Kidney tubule cell (primary cell): ENCODE measurements around the gene NELFCD.
"Not testable (repeated sequence)": the region's sequence is repeated elsewhere in the genome, so short reads cannot be mapped to it uniquely, and the experiment has no call there.

Source experiments
- DNase-seq: peaks from one replicate; pipeline ENCODE4 v3.0.0-alpha.2; 2018; ENCODE audit warnings: low spot score

NELFCD gene

DNA sequence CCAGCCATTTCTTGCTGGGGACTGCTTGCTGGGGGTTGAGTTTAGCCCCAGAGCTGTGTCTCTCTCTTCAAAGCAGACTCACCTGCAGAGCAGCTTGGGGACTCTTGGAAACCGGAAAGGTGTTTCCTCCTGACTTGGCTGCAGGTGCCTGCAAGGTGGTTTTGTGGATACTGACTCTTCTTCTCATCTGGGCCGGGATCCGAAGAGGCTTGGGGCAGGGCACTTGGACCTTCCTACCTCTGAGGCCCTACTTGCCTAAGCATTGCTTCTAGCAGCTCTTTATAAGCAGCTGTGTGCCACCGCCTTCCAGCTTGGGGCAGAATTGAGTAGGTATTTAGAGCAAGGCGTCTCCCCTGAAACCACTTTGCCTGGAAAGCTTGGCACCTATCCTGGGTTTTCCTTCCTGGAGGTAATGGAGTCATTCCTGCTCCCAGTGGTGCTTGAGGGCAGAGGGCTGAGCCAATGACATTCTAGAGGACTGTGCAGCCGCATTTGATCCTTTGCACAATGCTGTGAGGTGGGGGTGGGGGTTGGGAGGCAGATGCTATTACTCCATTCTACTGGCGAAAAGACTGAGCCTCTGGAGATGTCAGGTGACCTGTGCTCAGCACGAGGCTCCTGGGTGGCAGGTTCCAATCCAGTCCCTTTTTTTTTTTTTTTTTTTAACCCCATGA, 29.4 kb downstream of the NELFCD start:
- peak; percentile 61 for DNase-seq

DNA sequence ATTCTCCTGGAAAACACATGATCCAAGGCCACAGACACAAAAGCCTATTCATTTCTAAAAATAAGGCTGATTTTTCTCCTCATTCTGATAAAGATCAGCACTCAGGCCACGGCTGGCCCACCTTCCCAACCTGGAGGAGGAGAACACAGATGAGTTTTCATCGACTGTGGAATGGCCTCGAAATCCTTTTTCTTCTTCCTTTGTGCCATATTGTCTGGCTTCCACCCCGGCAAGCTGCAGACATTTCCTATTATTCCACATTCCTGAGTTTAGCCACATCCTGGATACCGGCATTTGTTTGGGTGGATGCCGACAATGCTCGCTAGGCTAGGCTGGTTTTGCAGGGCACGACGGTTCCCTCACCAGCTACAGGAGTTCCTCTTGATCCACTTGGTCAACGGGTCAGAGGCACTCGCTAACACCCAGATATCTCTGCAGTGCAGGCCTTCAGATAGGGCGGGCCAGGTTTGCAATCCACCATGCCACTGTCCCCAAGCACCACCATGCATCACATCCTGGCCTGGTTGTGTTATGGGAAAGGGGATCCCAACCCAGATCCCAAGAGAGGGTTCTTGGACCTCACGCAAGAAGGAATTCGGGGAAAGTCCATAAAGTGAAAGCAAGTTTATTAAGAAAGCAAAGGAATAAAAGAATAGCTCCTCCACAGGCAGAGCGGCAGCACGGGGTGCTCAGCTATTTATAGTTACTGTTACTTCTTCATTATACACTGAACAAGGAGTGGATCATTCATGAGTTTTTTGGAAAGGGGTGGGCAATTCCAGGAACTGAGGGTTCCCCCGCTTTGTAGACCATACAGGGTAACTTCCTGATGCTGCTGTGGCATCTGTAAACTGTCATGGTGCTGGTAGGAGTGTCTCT, 30.2 kb downstream of the NELFCD start:
- DNase-seq = peak; percentile 91

DNA sequence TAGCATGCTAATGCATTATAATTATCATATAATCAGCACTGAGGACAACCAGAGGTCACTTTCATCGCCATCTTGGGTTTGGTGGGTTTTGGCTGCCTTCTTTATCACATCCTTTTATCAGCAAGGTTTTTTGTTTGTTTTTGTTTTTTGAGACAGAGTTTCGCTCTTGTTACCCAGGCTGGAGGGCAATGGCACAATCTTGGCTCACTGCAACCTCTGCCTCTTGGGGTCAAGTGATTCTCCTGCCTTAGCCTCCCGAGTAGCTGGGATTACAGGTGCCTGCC, 30.8 kb downstream of the NELFCD start:
- not testable (repeated sequence) for DNase-seq

DNA sequence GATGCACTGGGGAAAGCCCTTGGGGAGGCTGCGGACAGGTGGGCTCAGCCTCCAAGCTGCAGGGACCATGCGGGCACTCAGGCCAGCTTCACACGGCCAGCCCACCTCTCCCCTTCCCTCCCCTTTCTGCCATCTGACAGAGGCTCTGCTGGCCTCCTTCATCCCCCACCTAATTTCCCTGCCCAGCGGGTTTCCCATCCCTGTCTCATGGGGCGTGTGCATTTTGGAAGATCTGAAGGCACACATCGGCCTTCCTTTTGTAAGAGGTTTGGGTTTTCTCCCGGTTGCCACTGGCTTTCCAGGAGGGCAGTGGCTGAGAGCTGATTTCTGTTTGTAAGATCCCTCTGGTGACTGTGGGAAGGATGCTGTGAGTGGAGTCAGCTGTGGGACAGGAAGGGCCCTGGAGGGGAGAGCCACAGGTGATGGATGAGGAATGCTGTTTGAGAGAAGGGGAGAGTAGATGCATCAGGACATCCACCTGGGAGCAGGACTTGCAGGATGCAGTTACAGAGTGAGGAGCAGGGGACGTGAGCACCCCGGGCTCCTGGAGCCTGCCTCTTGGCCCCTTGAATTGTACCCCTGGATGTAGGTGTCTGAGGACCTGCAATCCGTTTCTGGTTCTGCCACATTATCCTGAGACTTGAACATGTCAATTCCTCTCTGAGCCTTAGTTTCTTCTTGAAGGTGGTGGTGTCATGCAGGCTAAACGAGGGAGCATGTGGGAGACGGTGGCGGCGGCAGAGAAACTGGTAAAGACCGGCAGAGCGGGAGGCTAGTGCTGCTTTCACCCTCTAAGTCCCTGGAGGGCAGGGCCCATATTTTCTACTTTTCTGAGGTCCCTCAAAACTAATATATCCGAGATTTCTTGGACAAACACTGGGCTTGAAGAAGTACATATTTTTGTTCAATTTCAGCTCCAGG, 32.2 kb downstream of the NELFCD start:
- no peak for DNase-seq

DNA sequence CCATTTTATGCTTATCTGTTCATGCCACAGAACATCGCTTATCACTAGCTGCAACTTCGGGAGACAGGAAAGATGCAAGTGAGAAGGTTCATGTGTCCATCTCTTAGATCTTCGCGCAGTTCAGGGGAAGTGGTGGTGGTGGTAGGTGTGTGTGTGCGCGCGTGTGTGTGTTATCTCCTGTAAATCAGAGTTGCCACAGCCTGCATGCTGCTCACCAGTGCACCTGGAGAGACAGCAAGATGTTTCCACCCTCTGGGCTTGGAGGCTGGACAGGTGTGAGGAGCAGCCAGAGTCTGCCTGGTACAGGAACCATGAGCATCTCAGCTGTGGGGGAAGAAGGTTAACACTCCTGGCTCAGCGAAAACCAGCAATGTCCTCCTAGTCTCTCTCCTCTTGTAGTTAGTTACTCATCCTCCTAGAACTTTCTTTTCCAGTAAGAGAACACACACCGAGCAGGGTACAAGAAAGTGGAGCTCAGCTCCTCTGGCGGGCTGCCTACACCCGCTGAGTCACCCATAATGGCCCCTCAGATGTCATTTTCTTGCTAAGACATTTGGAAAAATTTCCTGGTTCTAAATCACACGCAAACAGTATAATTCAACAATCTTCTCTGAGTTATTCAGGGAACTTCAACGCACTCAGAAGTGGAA, 33.0 kb downstream of the NELFCD start:
- peak; percentile 19 for DNase-seq

DNA sequence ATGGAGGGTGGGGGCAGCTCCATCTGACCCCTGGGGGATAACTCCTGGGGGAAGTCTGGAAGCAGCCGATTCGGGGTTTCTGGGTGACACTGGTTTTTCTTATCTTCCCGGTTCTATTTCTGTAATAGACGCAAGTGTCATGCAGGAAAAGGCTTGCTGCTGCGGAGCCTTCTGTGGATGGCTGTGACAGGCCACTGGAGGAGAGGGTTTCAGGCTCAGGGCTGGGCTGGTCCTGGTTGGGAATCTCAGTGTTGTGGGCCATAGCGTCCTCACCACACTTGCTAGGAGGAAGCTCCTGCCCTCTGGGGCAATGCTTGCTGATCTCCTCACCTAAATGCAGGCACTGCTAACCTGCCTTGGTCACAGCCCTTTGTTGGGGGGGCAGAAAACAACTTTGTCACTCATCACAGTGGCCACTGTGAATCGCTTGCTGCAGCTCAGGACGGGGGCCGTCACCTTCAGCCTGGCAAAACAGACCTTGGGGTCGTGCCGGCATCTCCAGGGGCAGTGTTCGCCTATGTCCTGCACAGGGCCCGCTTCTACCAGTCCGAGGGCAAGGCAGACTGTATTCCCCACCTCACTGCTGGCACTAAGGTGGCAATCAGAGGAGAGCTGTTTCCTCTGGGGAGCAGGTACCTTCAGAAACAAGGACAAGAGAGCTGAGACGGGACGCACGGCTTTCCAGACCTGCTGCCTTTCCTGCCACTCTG, 33.8 kb downstream of the NELFCD start:
- no peak for DNase-seq

DNA sequence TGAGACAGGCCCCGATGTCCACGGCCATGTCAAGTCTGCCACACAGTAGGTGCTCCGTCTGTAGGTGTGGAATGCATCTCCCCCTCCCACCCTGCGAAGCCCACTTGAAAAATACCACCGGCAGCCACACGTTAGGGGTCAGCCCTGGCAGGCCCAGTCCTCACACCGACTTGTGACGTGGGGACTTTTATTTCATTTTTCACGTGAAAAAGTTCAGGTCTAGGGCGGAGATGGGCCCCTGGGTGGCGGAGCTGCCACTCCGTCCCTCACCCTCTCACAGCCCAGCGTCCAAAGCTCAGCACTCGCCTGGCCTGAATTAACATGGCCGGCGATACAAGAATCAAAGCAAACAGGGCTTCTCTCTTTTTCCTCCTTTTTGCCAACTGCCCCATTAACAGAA, 34.4 kb downstream of the NELFCD start:
- no peak for DNase-seq

DNA sequence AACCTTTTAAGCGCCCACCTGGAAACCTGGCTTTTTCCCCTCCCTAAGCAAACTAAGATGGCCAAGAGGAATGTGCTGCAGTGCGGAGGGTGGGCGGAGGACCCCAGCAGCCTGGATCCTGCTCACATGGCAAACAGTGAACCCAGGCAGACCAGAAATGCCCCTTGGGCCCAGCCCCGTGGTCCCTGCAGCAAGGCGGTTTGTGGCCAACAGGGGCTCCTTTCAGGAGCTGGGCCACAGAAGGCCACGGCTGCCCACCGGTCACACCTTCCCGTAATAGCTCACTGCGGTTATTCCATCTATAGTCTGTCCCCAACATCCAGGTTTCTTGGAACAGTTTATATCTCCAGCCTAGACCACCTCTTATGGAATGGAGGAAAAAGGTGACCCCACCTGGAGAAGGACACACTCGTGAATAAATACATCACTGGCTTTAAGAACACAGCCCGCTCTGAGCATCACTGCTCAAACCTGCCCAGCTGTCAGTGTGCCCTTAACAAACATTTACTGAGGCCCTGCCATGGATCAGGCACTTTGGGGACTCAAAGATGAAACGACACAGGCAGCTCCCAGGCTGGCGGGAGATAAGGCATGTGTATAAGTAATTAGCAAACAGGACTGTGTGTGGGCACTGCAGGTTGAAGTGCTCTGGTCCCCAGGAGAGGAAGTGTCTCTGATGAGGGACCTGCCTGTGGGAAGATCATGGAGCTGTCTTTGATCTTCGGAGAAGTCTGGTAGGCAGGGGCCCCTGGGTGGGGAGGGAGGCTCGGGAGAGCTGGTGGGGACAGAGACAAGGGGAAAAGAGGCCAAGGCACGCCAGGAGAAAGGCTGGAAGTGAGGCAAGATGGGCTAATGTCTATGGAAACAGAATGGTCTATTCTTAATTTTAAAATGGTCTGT, 35.0 kb downstream of the NELFCD start:
- DNase-seq = no peak

DNA sequence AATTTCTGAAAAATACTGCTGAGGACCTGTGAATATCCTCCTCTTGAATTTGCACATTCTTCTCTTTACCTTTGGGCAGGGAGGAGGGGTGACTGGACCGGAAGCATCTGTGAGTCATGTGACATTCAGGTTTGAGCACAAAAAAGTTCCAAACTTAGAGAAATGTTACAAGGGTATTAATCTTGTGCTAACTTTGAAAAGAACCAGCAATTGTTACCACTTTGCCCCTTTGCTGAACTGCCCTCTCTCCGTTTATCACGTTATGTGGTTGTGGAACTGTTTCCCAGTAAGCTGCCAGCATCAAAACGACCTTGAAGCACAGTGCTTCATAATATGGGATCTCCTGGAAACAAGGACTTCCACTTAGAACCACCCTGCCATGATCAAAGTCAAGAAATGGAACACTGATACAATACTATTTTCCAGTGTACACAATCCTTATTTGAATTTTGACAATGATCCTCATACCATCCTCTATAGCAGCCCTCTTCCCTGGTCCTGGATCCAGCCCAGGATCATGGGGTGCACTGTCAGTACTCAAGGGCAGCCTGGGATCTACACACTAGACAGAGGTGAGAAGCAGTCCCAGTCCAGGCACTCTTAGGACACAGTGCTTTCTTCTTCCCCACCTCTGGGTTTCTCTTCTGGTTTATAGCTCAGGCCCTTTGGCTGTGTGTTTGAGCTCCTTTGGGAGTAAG, 35.9 kb downstream of the NELFCD start:
- DNase-seq = peak; percentile 27

DNA sequence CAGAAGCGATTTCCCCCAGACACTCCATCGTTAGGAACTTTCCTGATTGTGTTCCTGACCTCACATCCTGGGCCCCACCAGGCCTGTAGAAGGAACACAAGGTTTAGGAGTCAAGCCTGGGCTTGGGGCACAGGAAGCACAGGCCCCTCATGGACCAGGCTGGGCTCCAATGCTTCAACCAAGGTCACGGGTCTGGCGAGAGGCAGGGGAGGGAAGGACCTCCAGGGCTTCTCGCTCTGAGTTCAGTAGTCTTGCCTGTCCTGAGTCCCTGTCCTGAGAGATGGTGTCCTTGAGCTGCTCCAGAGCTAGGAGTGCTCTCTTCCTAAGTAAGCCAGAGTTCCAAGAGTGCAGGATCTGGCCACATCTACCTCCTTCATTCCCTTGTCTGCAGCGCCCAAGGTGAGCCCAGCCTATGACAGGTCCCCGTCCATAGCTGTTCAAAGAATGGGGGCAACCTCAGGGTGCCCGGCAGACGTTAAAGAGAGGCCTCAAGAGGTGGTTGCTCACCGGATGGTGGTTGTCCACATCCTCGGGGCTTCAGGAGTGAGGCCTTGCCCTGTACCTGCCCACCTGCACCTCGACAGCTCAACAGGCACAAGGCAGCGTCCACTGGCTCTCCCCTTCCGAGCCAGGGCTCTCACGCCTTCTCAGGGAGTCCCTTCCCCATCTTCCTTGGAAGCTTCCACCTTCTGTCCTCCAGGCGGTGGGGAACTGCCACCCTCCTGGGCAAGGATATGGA, 36.6 kb downstream of the NELFCD start:
- DNase-seq = no peak

DNA sequence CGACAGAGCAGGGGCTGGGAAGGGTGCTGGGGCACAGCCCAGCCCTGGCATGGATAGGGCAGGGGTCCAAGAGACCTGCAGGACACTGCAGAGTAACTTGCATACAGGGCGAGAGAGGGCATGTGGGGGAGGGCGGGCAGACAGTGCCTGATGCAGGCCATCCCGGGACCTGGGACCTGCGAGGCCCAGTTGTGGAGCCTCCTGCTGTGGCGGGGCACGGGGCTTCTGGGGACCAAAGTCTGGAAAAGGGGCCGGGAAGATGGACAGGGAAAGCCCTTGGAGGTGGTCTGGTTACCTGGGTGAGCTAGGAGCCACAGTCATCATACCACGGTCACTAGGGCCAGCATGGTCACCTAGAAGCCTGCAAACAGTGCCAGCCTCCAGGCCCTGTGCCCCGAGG, 37.8 kb downstream of the NELFCD start:
- DNase-seq = no peak

DNA sequence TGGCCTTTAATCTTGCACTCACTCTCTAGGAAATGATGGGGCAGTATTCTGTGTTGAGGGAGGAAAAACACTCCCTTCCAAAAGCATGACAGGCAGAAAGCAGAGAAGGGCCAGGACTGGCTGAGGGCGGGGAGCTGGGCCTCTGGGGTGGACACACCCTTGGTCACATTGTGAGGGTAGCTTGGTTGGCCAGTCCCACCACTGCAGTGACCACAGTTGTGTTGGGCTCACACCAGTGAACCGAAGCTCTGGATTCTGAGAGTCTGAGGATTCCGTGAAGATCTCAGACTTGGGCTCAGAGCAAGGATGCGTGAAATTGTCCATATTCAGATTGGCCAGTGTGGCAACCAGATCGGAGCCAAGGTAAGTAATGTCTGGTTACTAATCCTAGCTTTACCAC, 38.2 kb downstream of the NELFCD start, which contains the start of gene TUBB1:
Gene TUBB1, plus strand, starts transcription at position 213 of the 400 bp plus-strand sequence. Its CDS starts 94 bp downstream, at position 307.
- no peak for DNase-seq

DNA sequence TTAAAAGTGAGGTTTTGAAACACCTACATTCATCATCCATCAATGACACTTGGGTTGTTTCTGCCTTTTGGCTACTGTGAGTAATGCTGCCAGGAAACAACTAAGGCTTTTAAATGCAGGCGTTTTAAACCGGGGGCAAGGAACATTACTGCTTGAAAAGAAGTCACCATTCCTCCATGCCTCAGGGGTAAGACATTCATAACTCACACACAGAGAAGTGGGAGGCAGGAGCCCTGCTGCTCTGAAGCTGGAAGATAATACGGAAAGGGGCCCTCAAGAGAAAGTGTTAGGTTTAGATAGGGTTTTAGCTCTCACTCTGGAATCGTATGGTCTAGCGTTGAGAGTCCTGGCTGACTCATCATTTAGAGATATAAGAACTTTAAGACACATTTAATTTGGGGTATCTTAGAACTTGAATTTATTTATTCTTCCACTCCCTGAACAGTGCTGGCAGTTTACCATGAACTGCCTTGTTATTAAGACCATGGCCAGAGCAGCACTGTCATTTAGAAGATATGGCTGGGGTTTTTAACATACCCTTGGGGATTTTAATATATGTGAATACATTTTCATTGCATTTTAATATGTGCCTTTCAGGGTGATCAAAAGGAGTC, 40.0 kb downstream of the NELFCD start:
- DNase-seq = peak; percentile 19

DNA sequence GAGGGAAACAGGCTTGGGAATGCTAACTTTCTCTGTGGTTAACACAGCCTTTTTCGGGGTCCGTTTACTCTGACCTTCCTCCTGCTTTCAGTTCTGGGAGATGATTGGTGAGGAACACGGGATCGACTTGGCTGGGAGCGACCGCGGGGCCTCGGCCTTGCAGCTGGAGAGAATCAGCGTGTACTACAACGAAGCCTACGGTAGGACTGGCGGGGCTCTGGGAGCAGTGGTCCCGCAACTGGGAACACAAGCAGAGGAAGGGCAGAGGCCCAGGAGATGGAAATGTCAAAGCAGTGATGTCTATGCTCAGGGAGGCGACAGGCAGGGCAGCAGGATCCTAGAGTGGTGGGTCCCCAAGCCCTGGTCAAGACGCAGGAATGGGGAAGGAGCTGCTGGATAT, 41.7 kb downstream of the NELFCD start:
- DNase-seq = no peak

DNA sequence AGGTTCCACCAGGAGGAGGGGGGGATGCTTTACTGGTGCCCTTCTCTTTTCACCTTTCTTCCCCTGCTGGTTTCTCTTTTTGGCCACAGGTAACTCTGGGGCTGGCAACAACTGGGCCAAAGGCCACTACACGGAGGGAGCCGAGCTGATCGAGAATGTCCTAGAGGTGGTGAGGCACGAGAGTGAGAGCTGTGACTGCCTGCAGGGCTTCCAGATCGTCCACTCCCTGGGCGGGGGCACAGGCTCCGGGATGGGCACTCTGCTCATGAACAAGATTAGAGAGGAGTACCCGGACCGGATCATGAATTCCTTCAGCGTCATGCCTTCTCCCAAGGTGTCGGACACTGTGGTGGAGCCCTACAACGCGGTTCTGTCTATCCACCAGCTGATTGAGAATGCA, 42.6 kb downstream of the NELFCD start:
- DNase-seq = no peak

DNA sequence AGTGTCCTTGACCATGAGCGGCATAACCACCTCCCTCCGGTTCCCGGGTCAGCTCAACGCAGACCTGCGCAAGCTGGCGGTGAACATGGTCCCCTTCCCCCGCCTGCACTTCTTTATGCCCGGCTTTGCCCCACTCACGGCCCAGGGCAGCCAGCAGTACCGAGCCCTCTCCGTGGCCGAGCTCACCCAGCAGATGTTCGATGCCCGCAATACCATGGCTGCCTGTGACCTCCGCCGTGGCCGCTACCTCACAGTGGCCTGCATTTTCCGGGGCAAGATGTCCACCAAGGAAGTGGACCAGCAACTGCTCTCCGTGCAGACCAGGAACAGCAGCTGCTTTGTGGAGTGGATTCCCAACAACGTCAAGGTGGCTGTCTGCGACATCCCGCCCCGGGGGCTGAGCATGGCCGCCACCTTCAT, 43.1 kb downstream of the NELFCD start:
- no peak for DNase-seq

DNA sequence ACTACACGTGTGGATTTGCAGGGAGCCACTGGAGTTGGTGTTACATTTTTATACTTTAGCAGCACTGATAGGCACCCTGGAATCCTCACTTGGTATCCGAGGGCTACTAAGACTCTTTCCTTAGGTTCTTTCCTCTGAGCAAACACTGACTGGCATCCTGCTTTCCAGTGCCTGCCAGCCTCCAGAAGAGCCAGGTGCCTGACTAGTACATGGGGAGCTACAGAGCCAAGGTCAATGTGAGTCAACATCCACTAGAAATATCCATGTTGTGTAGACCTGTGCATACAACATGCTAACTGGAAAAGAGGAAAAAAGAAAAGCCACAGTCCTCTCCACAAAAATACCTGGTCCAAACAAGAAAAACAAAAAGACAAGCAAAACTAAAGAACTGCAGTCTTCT, 44.0 kb downstream of the NELFCD start:
- no peak for DNase-seq

DNA sequence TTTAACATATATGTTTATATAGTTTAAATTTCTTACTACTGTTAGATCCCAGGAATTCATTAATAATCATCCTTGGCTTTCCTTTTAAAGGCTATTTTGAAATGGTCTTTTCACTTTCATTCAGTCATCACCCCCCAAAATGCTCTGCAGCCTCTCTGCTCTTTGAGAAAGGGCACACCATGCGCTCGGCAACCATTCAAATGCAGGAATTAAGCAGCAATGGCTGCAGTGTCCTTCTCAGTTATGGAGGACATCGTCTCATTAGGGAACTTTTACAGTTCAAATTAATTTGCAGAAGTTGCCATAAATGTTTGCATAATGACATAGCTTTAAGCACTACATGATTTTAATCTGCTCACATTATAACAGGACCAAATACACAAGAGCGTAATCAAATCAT, 44.5 kb downstream of the NELFCD start:
- DNase-seq = no peak
